ENCODE results near the gene SPATA25.
"Not testable (repeated sequence)": the region's sequence is repeated elsewhere in the genome, so short reads cannot be mapped to it uniquely, and the experiment has no call there.

The SPATA25 gene

DNA sequence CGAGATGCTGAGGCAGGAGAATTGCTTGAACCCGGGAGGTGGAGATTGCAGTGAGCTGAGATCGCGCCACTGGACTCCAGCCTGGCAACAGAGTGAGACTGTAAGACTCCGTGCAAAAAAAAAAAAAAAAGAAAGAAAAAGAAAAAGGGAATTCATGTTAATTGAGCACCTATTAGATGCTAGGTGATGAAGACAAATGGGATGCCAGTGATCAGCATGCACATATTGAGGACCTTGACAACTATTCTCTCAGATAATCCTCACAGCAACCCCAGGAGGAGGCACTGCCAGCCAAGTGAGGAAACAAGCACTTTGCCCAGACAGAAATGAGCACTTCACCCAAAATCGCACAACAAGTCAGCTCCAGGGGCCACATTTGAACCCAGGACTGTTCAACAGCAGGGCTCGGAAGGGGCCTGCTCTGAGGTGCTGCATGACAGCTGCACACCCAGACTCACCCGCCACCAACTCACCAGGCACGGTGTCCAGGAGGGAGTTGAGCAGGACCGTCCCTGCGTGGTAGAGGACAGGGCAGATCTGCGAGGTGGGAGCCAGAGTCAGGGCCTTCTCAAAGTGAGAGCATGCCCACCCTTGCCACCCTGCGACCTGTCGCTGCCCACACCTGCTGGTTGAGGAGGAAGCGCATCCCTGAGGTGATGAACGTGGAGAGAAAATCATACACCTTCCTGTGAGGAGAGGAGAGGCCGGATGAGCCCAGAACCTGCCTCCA lies 20.0 kb upstream of the SPATA25 start:
- TF ChIP-seq, protein P1, sequence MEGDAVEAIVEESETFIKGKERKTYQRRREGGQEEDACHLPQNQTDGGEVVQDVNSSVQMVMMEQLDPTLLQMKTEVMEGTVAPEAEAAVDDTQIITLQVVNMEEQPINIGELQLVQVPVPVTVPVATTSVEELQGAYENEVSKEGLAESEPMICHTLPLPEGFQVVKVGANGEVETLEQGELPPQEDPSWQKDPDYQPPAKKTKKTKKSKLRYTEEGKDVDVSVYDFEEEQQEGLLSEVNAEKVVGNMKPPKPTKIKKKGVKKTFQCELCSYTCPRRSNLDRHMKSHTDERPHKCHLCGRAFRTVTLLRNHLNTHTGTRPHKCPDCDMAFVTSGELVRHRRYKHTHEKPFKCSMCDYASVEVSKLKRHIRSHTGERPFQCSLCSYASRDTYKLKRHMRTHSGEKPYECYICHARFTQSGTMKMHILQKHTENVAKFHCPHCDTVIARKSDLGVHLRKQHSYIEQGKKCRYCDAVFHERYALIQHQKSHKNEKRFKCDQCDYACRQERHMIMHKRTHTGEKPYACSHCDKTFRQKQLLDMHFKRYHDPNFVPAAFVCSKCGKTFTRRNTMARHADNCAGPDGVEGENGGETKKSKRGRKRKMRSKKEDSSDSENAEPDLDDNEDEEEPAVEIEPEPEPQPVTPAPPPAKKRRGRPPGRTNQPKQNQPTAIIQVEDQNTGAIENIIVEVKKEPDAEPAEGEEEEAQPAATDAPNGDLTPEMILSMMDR (IDR thresholded peaks at IDR 0.05; ENCODE audit: control insufficient read depth, insufficient read depth, low read depth, low read length, missing control alignments): no peak
- H3K4me3 ChIP-seq (ENCODE audit: control insufficient read depth, low read depth, low read length): no peak overlapping the region
- no peak for DNase-seq (ENCODE audit: low read depth)

DNA sequence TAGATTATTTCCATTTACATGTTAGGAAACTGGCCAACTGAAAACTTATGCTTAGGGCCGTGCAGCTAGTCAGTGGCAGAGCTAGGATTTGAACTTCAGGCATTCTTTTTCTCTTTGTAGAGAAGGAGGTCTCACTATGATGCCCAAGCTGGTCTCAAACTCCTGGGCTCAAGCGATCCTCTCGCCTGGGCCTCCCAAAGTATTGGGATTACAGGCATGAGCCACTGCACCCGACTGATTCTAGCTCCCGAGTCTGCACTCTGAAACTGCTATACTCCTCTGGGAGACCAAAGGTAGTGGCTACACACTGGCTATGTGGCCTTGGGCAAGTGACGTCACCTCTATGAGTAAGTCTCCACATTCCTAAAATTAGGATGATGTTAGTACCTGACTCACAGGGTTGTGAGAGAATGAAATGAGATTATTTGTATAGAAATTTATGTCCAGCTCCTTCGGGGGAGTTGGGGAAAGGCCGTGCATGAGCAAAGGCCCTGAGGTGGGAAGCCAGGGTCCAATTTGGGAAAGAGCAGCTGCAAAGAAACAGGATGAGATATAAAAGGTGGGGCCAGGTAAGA lies 18.2 kb upstream of the SPATA25 start:
- TF ChIP-seq, protein P1 (IDR thresholded peaks at IDR 0.05; ENCODE audit: control insufficient read depth, insufficient read depth, low read depth, low read length, missing control alignments): no peak
- H3K4me3 ChIP-seq (ENCODE audit: control insufficient read depth, low read depth, low read length): no peak overlapping the region
- DNase-seq (ENCODE audit: low read depth): no peak

GRCh38 chr20:45904583-45905504 lies 17.4 kb upstream of the SPATA25 start:
- DNase-seq (ENCODE audit: low read depth): no peak
- no peak overlapping the region for H3K4me3 ChIP-seq (ENCODE audit: control insufficient read depth, low read depth, low read length)
- TF ChIP-seq, protein P1 (IDR thresholded peaks at IDR 0.05; ENCODE audit: control insufficient read depth, insufficient read depth, low read depth, low read length, missing control alignments): no peak

- DNase-seq (ENCODE audit: low read depth): no peak
- TF ChIP-seq, protein P1 (IDR thresholded peaks at IDR 0.05; ENCODE audit: control insufficient read depth, insufficient read depth, low read depth, low read length, missing control alignments): no peak
- no peak overlapping the region for H3K4me3 ChIP-seq (ENCODE audit: control insufficient read depth, low read depth, low read length)
Observed at GRCh38 chr20:45902199-45902701, 14.8 kb upstream of the SPATA25 start.

DNA sequence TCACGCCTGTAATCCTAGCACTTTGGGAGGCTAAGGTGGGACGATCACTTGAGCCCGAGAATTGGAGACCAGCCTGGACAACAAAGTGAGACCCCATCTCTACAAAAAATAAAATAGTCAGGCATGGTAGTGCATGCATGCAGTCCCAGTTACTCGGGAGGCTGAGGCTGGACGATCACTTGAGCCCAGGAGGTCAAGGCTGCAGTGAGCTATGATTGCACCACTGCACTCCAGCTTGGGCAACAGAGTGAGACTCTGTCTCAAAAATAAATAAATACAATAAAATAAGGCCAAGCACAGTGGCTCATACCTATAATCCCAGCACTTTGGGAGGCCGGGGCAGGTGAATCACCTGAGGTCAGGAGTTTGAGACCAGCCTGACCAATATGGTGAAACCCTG lies 13.9 kb upstream of the SPATA25 start:
- H3K4me3 ChIP-seq (ENCODE audit: control insufficient read depth, low read depth, low read length): not testable (repeated sequence)

DNA sequence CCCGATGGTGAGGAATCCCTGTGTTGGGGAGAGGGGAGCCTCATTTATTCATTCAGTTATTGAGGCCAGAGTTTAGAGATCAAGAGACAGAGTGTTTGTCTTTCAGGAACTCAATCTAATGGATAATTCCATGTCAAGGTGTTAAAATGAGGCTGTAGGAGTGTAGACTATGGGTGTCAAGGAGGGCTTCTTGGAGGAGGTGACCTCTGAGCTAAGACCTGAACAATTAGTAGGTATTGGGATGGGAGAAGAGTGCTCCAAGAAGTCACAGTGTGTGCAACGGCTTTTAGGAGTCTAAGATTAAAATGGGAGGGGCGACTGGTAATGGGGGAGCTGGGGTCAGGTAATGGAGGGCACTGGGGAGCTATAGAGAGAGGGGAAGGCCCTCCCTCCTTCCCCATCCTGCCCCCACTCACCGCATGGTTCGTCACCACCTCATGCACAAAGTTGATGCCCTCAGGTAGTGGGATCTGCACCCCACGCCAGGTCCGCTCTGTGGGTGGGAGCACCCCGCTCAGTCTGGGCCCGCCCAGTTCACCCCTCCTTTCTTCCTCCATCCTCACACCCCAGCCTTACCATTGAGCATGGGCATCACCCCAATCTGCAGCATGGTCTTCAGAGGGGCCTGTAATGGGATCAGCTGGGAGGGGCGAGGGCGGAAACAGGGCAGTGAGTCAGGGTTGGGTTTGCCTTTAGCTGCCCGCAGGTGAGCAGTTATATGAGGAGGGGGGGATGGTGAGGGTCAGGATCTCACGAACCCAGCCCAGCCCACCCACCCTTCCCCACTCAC lies 11.8 kb upstream of the SPATA25 start:
- TF ChIP-seq, protein P1 (IDR thresholded peaks at IDR 0.05; ENCODE audit: control insufficient read depth, insufficient read depth, low read depth, low read length, missing control alignments): no peak
- H3K4me3 ChIP-seq (ENCODE audit: control insufficient read depth, low read depth, low read length): no peak overlapping the region
- DNase-seq (ENCODE audit: low read depth): no peak

More for the DNA sequence above, 13.9 kb upstream of the SPATA25 start:
- not testable (repeated sequence) for DNase-seq (ENCODE audit: low read depth)

Measured in AG09309 (cell line).